A673 (cell line): ENCODE measurements around the gene VASH2. TPM values are rescaled to one million over a fixed set of nuclear protein-coding genes. Genes with fewer than 3 reads are reported as not detected.

Experiments used
- BruUV-seq: library from RNA; stranded (reverse); fragments of 400-500 nt; replicated peaks from 2 replicates; lab custom pipeline; 2021; lab: Mats Ljungman, UMichigan
- CTCF ChIA-PET: fragments of 300-600 bp; sonication (Branson Sonifier 250); formaldehyde crosslinking; loops from one replicate; lab custom pipeline; 2022; ENCODE audit warnings: antibody characterized with exemption; lab: Charles Lee
- POLR2A ChIA-PET: fragments of 300-600 bp; sonication (Branson Sonifier 250); formaldehyde crosslinking; loops from one replicate; lab custom pipeline; 2022; ENCODE audit warnings: antibody characterized with exemption; ENCODE audit not compliant: low non-redundant PET; lab: Charles Lee
- DNase-seq: peaks from one replicate; pipeline ENCODE4 v3.0.0-alpha.2; 2015; ENCODE audit warnings: low spot score
- H3K27ac ChIP-seq: fragments of 200-600 bp; sonication (generic); 2 replicates; pipeline ENCODE4 v1.5.1; 2016; ENCODE audit warnings: mixed run types, low read depth, mild to moderate bottlenecking, mixed read lengths, antibody characterized with exemption, low read length; ENCODE audit not compliant: poor library complexity, severe bottlenecking
- H3K27me3 ChIP-seq: fragments of 200-600 bp; sonication (generic); replicated peaks from 2 replicates; pipeline ENCODE4 v1.6.1; 2017; ENCODE audit warnings: mixed run types, low read depth, mild to moderate bottlenecking, mixed read lengths, antibody characterized with exemption, low read length; ENCODE audit not compliant: insufficient read depth, poor library complexity
- H3K36me3 ChIP-seq: fragments of 200-600 bp; sonication (generic); 2 replicates; pipeline ENCODE4 v1.6.1; 2016; ENCODE audit warnings: mixed run types, mild to moderate bottlenecking, mixed read lengths, antibody characterized with exemption, low read length; ENCODE audit not compliant: insufficient read depth, poor library complexity, severe bottlenecking
- H3K4me1 ChIP-seq: fragments of 200-600 bp; sonication (generic); 2 replicates; pipeline ENCODE4 v1.6.1; 2017; ENCODE audit warnings: mixed run types, mild to moderate bottlenecking, mixed read lengths, antibody characterized with exemption, low read length; ENCODE audit not compliant: insufficient read depth, poor library complexity, severe bottlenecking
- H3K4me3 ChIP-seq: fragments of 200-600 bp; sonication (generic); 2 replicates; pipeline ENCODE4 v1.5.1; 2016; ENCODE audit warnings: low read depth, mixed run types, mild to moderate bottlenecking, mixed read lengths, low read length; ENCODE audit not compliant: poor library complexity, severe bottlenecking
- H3K9me3 ChIP-seq: fragments of 200-600 bp; sonication (generic); 2 replicates; pipeline ENCODE4 v1.6.1; 2016; ENCODE audit warnings: mixed run types, low read depth, mild to moderate bottlenecking, mixed read lengths, antibody characterized with exemption, low read length; ENCODE audit not compliant: poor library complexity, severe bottlenecking
- EZH2 ChIP-seq: fragments of 200-600 bp; sonication (generic); IDR thresholded peaks from 2 replicates; pipeline ENCODE4 v1.6.1; 2017; ENCODE audit warnings: borderline replicate concordance, low read depth, mild to moderate bottlenecking, mixed read lengths, antibody characterized with exemption, low read length; ENCODE audit not compliant: poor library complexity, severe bottlenecking
- intact Hi-C: fragments of 100-400 bp; cut with micrococcal nuclease; formaldehyde crosslinking; loops from one replicate; pipeline ENCODE4 v1.10.0; 2022; ENCODE audit not compliant: unreplicated experiment
- total RNA-seq: library from RNA; stranded (reverse); gene quantifications from 2 replicates; pipeline ENCODE4 v1.2.3, GENCODE V29; 2021
- TF ChIP-seq, protein P1 (sequence below): fragments of 300-800, 200-600 bp; sonication (generic); conservative IDR thresholded peaks from 2 replicates; pipeline ENCODE4 v1.5.1; 2017; ENCODE audit warnings: low read depth, mild to moderate bottlenecking, antibody characterized with exemption, low read length, moderate library complexity, mixed read lengths

The VASH2 gene
- total RNA-seq, 1 experiment from 2014 or later = 2.7 TPM

DNA sequence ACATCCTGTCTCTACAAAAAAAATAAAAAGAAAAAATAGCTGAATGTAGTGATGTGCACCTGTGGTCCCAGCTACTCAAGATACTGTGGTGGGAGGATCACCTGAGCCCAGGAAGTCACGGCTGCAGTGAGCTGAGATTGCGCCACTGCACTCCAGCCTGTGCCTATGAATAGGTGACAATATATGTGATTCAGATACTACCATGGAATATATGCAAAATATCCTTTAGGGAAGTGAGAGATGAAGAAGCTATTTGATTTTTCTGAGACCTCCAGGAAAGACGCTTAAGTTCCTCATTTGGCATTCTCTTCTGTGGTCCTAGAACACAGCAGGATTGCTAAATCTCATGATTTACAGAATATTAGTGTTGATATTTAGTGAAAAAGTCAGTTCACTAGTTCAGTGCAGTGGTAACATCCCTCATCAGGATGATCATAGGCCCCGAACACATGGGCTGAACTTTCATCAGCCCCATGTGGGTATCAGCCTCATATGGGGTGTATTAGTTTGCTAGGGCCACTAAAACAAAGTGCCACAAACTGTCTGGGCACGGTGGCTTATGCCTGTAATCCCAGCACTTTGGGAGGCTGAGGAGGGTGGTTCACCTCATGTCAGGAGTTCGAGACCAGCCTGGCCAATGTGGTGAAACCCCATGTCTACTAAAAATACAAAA, 6.0 kb upstream of the VASH2 start:
- CTCF ChIA-PET = no interaction called here
- intact Hi-C loops = no loop called here

DNA sequence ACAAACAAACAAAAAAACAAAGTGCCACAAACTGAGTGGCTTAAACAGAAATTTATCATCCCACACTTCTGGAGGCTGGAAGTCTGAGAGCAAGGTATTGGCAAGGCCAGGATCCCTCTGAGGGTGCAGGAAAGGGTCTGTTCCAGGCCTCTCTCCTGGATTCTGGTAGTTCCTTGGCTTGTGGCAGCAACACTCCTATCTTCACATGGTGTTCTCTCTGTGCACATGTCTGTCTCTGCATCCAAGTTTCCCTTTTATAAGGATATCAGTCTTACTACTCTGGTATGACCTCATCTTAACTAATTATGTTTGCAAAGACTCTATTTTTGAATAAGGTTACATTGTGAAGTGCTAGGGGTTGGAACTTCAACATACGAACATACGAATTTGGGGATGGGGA, 5.3 kb upstream of the VASH2 start:
- Histone ChIP-seq H3K4me1 (peaks cover 4% of the 10 kb centered on the region), H3K27me3 (no peaks in the 10 kb centered on the region), H3K9me3 (no peaks in the 10 kb centered on the region), H3K36me3 (no peaks in the 10 kb centered on the region), H3K27ac (no peak overlapping the region), H3K4me3 (no peak overlapping the region)
- no peak for DNase-seq
- BruUV-seq = no TSS peak
- intact Hi-C loops = no loop called here
- TF ChIP-seq EZH2 = no peak
- TF ChIP-seq, protein P1, sequence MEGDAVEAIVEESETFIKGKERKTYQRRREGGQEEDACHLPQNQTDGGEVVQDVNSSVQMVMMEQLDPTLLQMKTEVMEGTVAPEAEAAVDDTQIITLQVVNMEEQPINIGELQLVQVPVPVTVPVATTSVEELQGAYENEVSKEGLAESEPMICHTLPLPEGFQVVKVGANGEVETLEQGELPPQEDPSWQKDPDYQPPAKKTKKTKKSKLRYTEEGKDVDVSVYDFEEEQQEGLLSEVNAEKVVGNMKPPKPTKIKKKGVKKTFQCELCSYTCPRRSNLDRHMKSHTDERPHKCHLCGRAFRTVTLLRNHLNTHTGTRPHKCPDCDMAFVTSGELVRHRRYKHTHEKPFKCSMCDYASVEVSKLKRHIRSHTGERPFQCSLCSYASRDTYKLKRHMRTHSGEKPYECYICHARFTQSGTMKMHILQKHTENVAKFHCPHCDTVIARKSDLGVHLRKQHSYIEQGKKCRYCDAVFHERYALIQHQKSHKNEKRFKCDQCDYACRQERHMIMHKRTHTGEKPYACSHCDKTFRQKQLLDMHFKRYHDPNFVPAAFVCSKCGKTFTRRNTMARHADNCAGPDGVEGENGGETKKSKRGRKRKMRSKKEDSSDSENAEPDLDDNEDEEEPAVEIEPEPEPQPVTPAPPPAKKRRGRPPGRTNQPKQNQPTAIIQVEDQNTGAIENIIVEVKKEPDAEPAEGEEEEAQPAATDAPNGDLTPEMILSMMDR = no peak
- ChIA-PET CTCF (no interaction called here), POLR2A (no interaction called here)

More for the DNA sequence above, 6.0 kb upstream of the VASH2 start:
- no peak overlapping the region for H3K27ac ChIP-seq
- H3K4me1 ChIP-seq = no peaks in the 10 kb centered on the region
- no peak overlapping the region for H3K4me3 ChIP-seq
- TF ChIP-seq, protein P1 = no peak
- BruUV-seq = no TSS peak
- no peaks in the 10 kb centered on the region for H3K9me3 ChIP-seq
- H3K27me3 ChIP-seq = no peaks in the 10 kb centered on the region
- DNase-seq = no peak
- H3K36me3 ChIP-seq = no peaks in the 10 kb centered on the region
- POLR2A ChIA-PET = no interaction called here

DNA sequence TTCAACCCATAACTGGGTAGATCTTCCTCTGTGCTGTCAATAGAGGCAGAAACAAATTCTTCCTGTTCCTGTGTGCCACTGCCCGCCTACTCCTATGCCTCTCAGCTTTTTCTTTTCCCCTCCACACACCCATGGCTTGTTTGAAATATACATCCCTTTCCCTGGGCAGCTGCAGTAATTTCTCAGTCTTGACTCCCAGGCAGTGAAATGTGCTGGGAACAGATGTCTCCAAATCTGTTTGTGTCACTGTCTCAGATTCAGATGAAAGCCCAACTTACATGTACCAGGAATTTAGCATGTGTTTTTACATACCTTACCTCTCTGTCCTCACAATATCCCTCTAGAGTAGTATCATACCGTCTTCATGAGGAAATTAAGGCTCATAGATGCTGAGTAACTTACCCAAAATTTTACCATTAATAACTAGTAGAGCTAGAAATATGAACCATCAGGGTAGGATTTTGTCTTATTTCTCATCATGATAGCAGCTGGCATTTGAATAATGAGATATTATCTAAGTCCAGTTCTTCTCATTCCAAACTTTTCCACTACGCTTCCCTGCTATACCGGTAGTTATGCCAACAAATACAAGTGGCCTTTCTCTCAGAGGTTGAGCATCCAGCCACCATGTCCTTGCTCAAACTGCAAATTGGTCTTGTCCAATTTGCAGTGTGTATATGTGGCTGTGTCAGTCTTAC, 4.7 kb upstream of the VASH2 start:
- intact Hi-C loops = no loop called here
- peaks cover 5% of the 10 kb centered on the region for H3K4me1 ChIP-seq
- no peak for DNase-seq
- ChIA-PET CTCF (no interaction called here), POLR2A (no interaction called here)
- BruUV-seq = no TSS peak
- no peaks in the 10 kb centered on the region for H3K27me3 ChIP-seq
- no peak for TF ChIP-seq EZH2
- TF ChIP-seq, protein P1 = no peak
- H3K4me3 ChIP-seq = no peak overlapping the region
- H3K27ac ChIP-seq = no peak overlapping the region
- no peaks in the 10 kb centered on the region for H3K36me3 ChIP-seq
- H3K9me3 ChIP-seq = no peaks in the 10 kb centered on the region
